Gastrocnemius medialis (tissue), 4 donors: ENCODE data around the gene CDC34.

Experiments
- CTCF ChIP-seq, 5 experiments: fragments of 450-650 bp in 3 of 5; fragments of 200-600 bp in 2 of 5; sonication (generic) in 2 of 5; IDR thresholded peaks in 4 of 5; conservative IDR thresholded peaks in 1 of 5; 1 replicate in 4 of 5; 2 replicates in 1 of 5; pipeline ENCODE4 v1.5.1; 2016 to 2019; ENCODE audit warnings: antibody characterized with exemption in 5 of 5, mild to moderate bottlenecking in 3 of 5, moderate library complexity in 3 of 5
- POLR2A ChIP-seq, 2 donors: fragments of 450-650 bp; IDR thresholded peaks; one replicate each; pipeline ENCODE4 v1.6.1; 2017; ENCODE audit warnings: antibody characterized with exemption in 2 of 2, mild to moderate bottlenecking in 2 of 2, moderate library complexity in 2 of 2

GRCh38 chr19:588741-589692 is 57.5 kb downstream of the CDC34 start:
- TF ChIP-seq POLR2A (IDR thresholded peaks at IDR 0.05) = no peak
- no peak for TF ChIP-seq CTCF (IDR thresholded peaks at IDR 0.05 in 4 of 5, conservative IDR thresholded peaks at IDR 0.05 in 1 of 5)
